ENCODE data around the gene TLX3. TPM values are rescaled to one million over a fixed set of nuclear protein-coding genes. Genes with fewer than 3 reads are reported as not detected.

The TLX3 gene
- total and polyA plus RNA-seq, 3 experiments from 2014 or later, result not detected

- DNase-seq, result no peak
These were observed 5.8 kb downstream of the TLX3 start for GRCh38 chr5:171314728-171315385.

GRCh38 chr5:171315386-171315891 is 6.4 kb downstream of the TLX3 start:
- ChIA-PET POLR2A (no interaction called here), CTCF (no interaction called here)
- Mint-ChIP-seq H3K9me3 (peaks cover 0 to 5% (median 0%) of the 10 kb centered on the region in 5 donors), H3K4me3 (peak overlapping the region in 1 of 7 donors; percentile 32), H3K27me3 (peaks cover 58 to 69% of the 10 kb centered on the region in 2 donors), H3K27ac (no peak overlapping the region), H3K4me1 (peaks cover 17 to 42% (median 19%) of the 10 kb centered on the region in 3 donors), H3K36me3 (peaks cover 0 to 4% (median 0%) of the 10 kb centered on the region in 3 donors)
- Histone ChIP-seq H3K9me3 (ENCODE audit: low read length) (no peaks in the 10 kb centered on the region), H3K27ac (ENCODE audit: low read depth, low read length) (no peak overlapping the region), H3K4me1 (ENCODE audit: insufficient read depth, low read length) (no peaks in the 10 kb centered on the region), H3K36me3 (ENCODE audit: insufficient read depth, low read length) (no peaks in the 10 kb centered on the region), H3K4me3 (ENCODE audit: low read length) (no peak overlapping the region), H3K27me3 (ENCODE audit: insufficient read depth, low read length, poor library complexity, severe bottlenecking) (peaks cover 25% of the 10 kb centered on the region)
- DNase-seq, result no peak

More at GRCh38 chr5:171314728-171315385, 5.8 kb downstream of the TLX3 start:
- no peak overlapping the region for H3K27ac ChIP-seq (ENCODE audit: low read depth, low read length)
- peaks cover 0 to 4% (median 0%) of the 10 kb centered on the region in 3 donors for H3K36me3 Mint-ChIP-seq
- H3K4me1 ChIP-seq (ENCODE audit: insufficient read depth, low read length), result no peaks in the 10 kb centered on the region
- no peak overlapping the region for H3K27ac Mint-ChIP-seq
- no peaks in the 10 kb centered on the region for H3K9me3 ChIP-seq (ENCODE audit: low read length)
- H3K27me3 ChIP-seq (ENCODE audit: insufficient read depth, low read length, poor library complexity, severe bottlenecking), result peaks cover 23% of the 10 kb centered on the region
- peaks cover 62 to 67% of the 10 kb centered on the region in 2 donors for H3K27me3 Mint-ChIP-seq
- CTCF ChIA-PET, result no interaction called here
- no peaks in the 10 kb centered on the region for H3K36me3 ChIP-seq (ENCODE audit: insufficient read depth, low read length)
- POLR2A ChIA-PET, result no interaction called here
- peaks cover 17 to 46% (median 22%) of the 10 kb centered on the region in 3 donors for H3K4me1 Mint-ChIP-seq
- no peak overlapping the region for H3K4me3 ChIP-seq (ENCODE audit: low read length)
- H3K9me3 Mint-ChIP-seq, result peaks cover 0 to 5% (median 0%) of the 10 kb centered on the region in 5 donors
- no peak overlapping the region for H3K4me3 Mint-ChIP-seq

GRCh38 chr5:171315925-171316257 is 6.8 kb downstream of the TLX3 start:
- POLR2A ChIA-PET, result no interaction called here
- CTCF ChIA-PET, result no interaction called here
- Mint-ChIP-seq H3K27ac (no peak overlapping the region), H3K27me3 (peaks cover 56 to 67% of the 10 kb centered on the region in 2 donors), H3K9me3 (peaks cover 0 to 5% (median 0%) of the 10 kb centered on the region in 5 donors), H3K4me1 (peaks cover 15 to 38% (median 16%) of the 10 kb centered on the region in 3 donors), H3K36me3 (peaks cover 0 to 4% (median 0%) of the 10 kb centered on the region in 3 donors), H3K4me3 (peak overlapping the region in 4 of 7 donors; percentile 23 to 70 (median 38))
- Histone ChIP-seq H3K4me1 (ENCODE audit: insufficient read depth, low read length) (no peaks in the 10 kb centered on the region), H3K36me3 (ENCODE audit: insufficient read depth, low read length) (no peaks in the 10 kb centered on the region), H3K27ac (ENCODE audit: low read depth, low read length) (no peak overlapping the region), H3K9me3 (ENCODE audit: low read length) (no peaks in the 10 kb centered on the region), H3K27me3 (ENCODE audit: insufficient read depth, low read length, poor library complexity, severe bottlenecking) (peaks cover 25% of the 10 kb centered on the region), H3K4me3 (ENCODE audit: low read length) (no peak overlapping the region)
- no peak for DNase-seq

- POLR2A ChIA-PET, result no interaction called here
- no peak overlapping the region for H3K27ac Mint-ChIP-seq
These were observed 7.4 kb downstream of the TLX3 start for GRCh38 chr5:171316258-171317121.

GRCh38 chr5:171317230-171317629 is 8.2 kb downstream of the TLX3 start:
- POLR2A ChIA-PET, result no interaction called here
- Mint-ChIP-seq H3K27me3 (peaks cover 54 to 81% of the 10 kb centered on the region in 2 donors), H3K36me3 (peaks cover 0 to 4% (median 0%) of the 10 kb centered on the region in 3 donors), H3K27ac (no peak overlapping the region), H3K9me3 (peaks cover 0 to 5% (median 0%) of the 10 kb centered on the region in 5 donors), H3K4me1 (peaks cover 15 to 34% (median 16%) of the 10 kb centered on the region in 3 donors), H3K4me3 (peak overlapping the region in 1 of 7 donors; percentile 17)
- H3K27ac ChIP-seq (ENCODE audit: low read depth, low read length), result no peak overlapping the region
- no peaks in the 10 kb centered on the region for H3K9me3 ChIP-seq (ENCODE audit: low read length)
- no peaks in the 10 kb centered on the region for H3K4me1 ChIP-seq (ENCODE audit: insufficient read depth, low read length)
- no peak overlapping the region for H3K4me3 ChIP-seq (ENCODE audit: low read length)
- no peak for DNase-seq
- H3K36me3 ChIP-seq (ENCODE audit: insufficient read depth, low read length), result no peaks in the 10 kb centered on the region
- CTCF ChIA-PET, result no interaction called here
- H3K27me3 ChIP-seq (ENCODE audit: insufficient read depth, low read length, poor library complexity, severe bottlenecking), result peaks cover 25% of the 10 kb centered on the region

More at GRCh38 chr5:171316258-171317121, 7.4 kb downstream of the TLX3 start:
- Histone ChIP-seq H3K36me3 (ENCODE audit: insufficient read depth, low read length) (no peaks in the 10 kb centered on the region), H3K4me3 (ENCODE audit: low read length) (no peak overlapping the region), H3K9me3 (ENCODE audit: low read length) (no peaks in the 10 kb centered on the region), H3K27ac (ENCODE audit: low read depth, low read length) (no peak overlapping the region), H3K27me3 (ENCODE audit: insufficient read depth, low read length, poor library complexity, severe bottlenecking) (peaks cover 25% of the 10 kb centered on the region), H3K4me1 (ENCODE audit: insufficient read depth, low read length) (no peaks in the 10 kb centered on the region)
- CTCF ChIA-PET, result no interaction called here
- Mint-ChIP-seq H3K9me3 (peaks cover 0 to 5% (median 0%) of the 10 kb centered on the region in 5 donors), H3K36me3 (peaks cover 0 to 4% (median 0%) of the 10 kb centered on the region in 3 donors), H3K27me3 (peaks cover 54 to 73% of the 10 kb centered on the region in 2 donors), H3K4me3 (peak overlapping the region in 3 of 7 donors; percentile 23 to 47 (median 28)), H3K4me1 (peaks cover 15 to 34% (median 16%) of the 10 kb centered on the region in 3 donors)
- no peak for DNase-seq

- H3K4me3 Mint-ChIP-seq, result no peak overlapping the region
- CTCF ChIA-PET, result no interaction called here
- Histone ChIP-seq H3K9me3 (ENCODE audit: low read length) (no peaks in the 10 kb centered on the region), H3K4me3 (ENCODE audit: low read length) (no peak overlapping the region), H3K27ac (ENCODE audit: low read depth, low read length) (no peak overlapping the region), H3K36me3 (ENCODE audit: insufficient read depth, low read length) (no peaks in the 10 kb centered on the region), H3K27me3 (ENCODE audit: insufficient read depth, low read length, poor library complexity, severe bottlenecking) (peaks cover 19% of the 10 kb centered on the region), H3K4me1 (ENCODE audit: insufficient read depth, low read length) (no peaks in the 10 kb centered on the region)
- no peak overlapping the region for H3K27ac Mint-ChIP-seq
- peaks cover 9 to 27% (median 11%) of the 10 kb centered on the region in 3 donors for H3K4me1 Mint-ChIP-seq
- H3K9me3 Mint-ChIP-seq, result peaks cover 0 to 3% (median 0%) of the 10 kb centered on the region in 5 donors
- peaks cover 53 to 81% of the 10 kb centered on the region in 2 donors for H3K27me3 Mint-ChIP-seq
- H3K36me3 Mint-ChIP-seq, result no peaks in the 10 kb centered on the region
- POLR2A ChIA-PET, result no interaction called here
- no peak for DNase-seq
These were observed 9.0 kb downstream of the TLX3 start for GRCh38 chr5:171318026-171318425.

- no peak overlapping the region for H3K27ac ChIP-seq (ENCODE audit: low read depth, low read length)
- Mint-ChIP-seq H3K27ac (no peak overlapping the region), H3K9me3 (no peaks in the 10 kb centered on the region), H3K4me3 (no peak overlapping the region), H3K36me3 (no peaks in the 10 kb centered on the region), H3K27me3 (peaks cover 43 to 79% of the 10 kb centered on the region in 2 donors), H3K4me1 (peaks cover 0 to 5% (median 0%) of the 10 kb centered on the region in 3 donors)
- DNase-seq, result no peak
- POLR2A ChIA-PET, result no interaction called here
- H3K4me3 ChIP-seq (ENCODE audit: low read length), result no peak overlapping the region
- H3K9me3 ChIP-seq (ENCODE audit: low read length), result no peaks in the 10 kb centered on the region
- no peaks in the 10 kb centered on the region for H3K36me3 ChIP-seq (ENCODE audit: insufficient read depth, low read length)
- H3K4me1 ChIP-seq (ENCODE audit: insufficient read depth, low read length), result no peaks in the 10 kb centered on the region
- H3K27me3 ChIP-seq (ENCODE audit: insufficient read depth, low read length, poor library complexity, severe bottlenecking), result peaks cover 10% of the 10 kb centered on the region
- CTCF ChIA-PET, result no interaction called here
These were observed 12.4 kb downstream of the TLX3 start for GRCh38 chr5:171321447-171321846.

- POLR2A ChIA-PET, result no interaction called here
- Mint-ChIP-seq H3K36me3 (no peaks in the 10 kb centered on the region), H3K4me3 (no peak overlapping the region), H3K4me1 (no peaks in the 10 kb centered on the region), H3K27ac (no peak overlapping the region), H3K9me3 (no peaks in the 10 kb centered on the region), H3K27me3 (peaks cover 34 to 73% of the 10 kb centered on the region in 2 donors)
- Histone ChIP-seq H3K4me1 (ENCODE audit: insufficient read depth, low read length) (no peaks in the 10 kb centered on the region), H3K9me3 (ENCODE audit: low read length) (no peaks in the 10 kb centered on the region), H3K27ac (ENCODE audit: low read depth, low read length) (no peak overlapping the region), H3K36me3 (ENCODE audit: insufficient read depth, low read length) (no peaks in the 10 kb centered on the region), H3K4me3 (ENCODE audit: low read length) (no peak overlapping the region), H3K27me3 (ENCODE audit: insufficient read depth, low read length, poor library complexity, severe bottlenecking) (peaks cover 5% of the 10 kb centered on the region)
- no peak for DNase-seq
- CTCF ChIA-PET, result no interaction called here
These were observed 13.5 kb downstream of the TLX3 start for GRCh38 chr5:171322527-171322926.
